HG02943 (cell line): ENCODE results near the gene BCL7A.

Experiments used
- ATAC-seq: cut with Tn5 transposase; IDR thresholded peaks from one replicate; pipeline ENCODE4 v1.9.1; 2021; ENCODE audit warnings: mild to moderate bottlenecking, low read depth, moderate library complexity; ENCODE audit not compliant: unreplicated experiment

The BCL7A gene

DNA sequence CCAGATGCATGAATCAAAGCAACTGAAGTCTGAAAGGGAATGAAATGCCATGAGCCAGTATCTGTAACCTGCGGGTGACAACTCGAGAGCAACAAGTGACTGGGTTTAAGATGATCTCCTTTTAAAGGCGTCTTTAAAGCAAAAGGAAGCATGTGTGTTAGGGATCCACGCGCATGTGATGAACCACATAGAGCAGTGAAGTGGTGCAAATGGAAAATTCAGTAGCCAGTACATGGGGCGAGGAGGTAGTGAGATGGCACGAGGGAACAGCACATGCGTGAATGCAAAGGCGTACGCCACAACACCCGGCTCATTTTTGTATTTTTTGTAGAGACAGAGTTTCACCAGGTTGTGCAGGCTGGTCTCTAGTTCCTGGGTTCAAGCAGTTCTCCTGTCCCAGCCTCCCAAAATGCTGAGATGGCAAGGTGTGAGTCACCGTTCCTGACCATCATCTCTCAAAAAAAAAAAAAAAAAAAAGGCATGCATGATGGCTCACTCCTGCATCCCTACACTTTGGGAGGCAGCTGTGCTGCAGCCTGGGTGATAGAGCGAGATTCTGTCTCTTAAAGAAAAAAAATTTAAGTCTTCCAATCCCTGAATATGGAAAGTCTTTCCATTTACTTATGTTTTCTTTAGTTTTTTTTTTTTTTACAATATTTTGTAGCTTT, 24.6 kb upstream of the BCL7A start:
- ATAC-seq: no peak

DNA sequence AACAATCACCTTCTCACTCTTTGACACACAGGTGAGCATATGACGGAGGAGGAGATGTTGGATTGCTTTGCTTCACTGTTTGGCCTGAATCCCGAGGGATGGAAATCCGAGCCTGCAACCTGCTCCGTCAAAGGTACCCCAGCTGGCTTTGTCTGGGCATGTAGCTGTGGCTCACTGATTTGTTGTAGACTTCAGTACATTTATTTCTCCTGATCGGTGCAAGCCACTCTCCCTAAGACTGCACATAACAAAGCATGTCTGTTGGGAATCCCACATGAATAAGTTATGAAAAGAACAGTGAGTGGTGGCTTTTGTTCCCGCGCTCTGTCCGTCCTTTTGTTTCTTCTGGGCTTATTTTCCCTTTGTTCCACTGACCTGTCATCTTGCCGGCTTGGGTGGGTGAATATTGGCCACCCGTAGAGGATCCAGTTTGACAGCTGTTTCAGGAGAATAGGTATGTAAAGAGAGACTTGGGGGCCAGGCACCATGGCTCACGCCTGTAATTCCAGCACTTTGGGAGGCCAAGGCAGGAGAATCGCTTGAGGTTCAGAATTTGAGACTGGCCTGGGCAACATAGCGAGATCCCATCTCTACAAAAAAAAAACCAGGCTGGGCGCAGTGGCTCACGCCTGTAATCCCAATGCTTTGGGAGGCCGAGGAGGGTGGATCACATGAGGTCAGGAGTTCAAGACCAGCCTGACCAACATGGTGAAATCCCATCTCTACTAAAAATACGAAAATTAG, 20.0 kb upstream of the BCL7A start:
- ATAC-seq: no peak

DNA sequence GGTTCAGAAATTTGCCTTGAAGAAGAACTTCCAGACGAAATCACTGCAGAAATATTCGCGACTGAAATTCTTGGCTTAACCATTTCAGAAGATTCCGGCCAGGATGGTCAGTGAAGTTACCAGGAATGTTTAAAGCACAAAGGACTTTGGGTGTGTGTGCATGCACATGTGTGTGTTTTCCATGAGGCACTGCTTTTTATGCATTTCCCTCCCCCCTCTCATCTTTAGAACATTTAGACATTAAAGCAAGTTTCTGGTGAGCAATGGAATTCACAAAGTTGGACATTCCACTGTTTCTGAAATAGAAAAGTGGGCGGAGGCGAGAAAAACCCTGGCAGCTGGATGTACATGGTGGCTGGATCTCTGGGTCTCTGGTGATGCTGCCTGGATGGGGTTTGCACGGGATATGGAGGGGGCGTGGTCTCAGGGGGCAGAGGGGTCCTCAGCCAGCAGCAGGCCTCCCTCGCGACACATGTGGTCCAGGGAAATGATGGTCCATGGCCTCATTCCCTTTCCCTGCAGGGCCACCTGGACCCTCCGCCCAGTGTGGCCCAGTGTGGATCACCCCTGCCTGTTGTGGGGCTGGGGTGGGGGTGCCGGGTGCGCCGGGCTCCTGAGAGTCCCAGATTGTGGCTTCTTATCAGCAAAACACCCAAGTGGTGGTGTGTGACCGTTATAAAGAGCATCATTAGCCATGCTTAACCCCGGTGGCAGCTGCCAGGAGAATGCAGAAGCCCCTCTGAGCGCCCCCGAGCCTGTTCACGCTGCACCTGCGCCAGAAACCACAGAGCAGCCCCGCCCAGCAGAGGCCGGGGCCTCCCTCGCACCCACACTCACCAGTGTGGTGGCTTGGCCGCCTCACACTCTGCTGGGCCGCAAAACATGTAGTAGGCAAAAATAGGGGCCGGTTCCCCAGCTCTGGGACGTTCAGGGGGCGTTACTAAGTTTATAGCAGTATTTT, 17.8 kb upstream of the BCL7A start:
- no peak for ATAC-seq

DNA sequence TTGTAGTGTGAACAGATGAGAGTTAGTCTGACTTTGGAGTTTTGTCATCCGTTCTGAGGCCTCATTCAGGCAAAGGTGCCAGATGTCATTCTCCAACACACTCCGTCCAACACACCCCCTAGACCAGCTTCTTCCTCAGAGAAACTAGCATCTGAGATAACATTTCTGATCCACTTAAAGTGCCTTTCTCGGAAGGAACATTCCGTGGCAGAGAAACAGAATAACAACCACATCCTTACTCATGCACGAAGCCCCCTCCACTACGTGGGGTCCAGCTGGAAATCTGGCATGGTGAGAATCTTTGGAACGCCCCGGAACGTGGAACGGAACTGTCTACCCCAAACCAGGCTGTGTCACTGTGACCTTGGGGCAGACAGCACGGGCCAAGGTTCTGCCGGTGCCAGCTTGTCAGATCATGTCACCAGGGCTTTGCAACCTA, 17.0 kb upstream of the BCL7A start:
- ATAC-seq: no peak

DNA sequence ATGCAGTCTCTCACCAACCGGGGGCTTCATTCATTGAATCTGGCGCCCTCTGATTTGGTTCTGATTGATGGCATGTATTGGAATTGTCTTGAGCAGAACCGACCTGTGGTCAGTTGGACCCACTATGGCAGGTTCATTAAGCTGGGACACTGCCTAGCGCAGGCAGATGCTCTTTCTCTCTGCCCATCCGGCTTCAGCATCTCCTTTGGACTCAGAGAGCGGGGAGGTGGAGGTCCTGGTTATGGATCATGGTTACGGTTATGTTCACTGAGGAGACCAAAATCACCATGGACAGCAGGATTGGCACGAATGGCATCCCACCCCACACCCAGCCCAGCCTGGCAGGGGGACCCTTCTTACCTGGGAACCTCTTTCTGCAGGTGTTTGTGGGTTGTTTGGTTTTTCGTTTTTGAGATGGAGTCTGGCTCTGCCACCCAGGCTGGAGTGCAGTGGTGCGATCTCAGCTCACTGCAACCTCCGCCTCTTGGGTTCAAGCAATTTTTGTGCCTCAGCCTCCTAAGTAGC, 16.4 kb upstream of the BCL7A start:
- ATAC-seq: no peak

DNA sequence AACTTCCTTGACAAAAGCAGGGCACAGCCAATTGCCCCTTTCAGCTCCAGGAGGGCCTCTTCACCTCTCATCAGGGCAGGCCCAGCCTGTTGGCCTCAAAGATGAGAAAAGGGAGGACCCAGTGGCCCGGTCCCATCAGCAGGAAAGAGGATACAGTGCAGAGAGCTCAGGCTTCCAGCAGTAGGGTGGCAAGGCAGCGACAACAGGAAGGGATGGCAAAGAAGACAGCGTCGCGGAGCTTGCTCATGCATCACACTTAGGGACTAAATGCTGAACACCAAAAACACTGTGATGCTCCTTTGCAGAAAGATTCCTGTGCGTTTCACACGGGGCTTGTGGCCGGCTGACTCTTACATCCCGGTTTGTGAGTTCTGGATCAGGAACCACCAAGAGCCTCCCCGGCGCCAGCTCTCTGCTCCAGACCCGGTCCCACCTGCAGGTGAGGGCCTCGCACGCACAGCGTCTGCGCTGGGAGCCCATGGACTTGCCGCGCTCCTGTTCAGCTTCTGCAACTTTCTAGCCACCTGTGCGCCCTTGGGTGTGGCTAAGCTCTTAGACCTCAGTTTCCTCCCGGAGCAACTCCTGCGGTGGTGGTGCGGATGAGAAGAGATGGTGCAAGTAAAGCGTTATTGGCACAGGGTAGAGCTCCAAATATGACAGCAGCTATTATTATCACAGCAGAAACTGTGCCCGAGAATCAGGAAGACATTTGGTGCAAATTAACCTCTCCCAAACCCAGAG, 15.3 kb upstream of the BCL7A start:
- no peak for ATAC-seq

DNA sequence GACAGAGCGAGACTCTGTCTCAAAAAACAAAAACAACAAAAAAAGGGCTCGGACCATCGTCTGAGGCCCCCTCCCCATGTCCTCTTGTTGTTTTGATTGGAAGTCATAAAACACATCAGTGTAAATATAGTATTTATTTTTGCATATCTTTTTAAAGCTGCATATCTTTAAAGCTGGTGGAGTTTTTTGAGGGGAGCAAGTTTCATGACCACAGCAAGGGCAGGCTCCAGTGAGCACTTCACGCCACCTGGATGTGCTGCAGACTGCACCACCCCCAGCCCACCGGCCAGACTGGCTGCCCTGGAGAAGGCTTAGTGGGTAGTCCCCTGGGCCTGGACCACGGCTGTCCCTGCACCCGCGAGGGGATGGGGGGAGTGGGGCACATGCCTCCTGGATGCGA, 11.9 kb upstream of the BCL7A start:
- ATAC-seq: no peak

DNA sequence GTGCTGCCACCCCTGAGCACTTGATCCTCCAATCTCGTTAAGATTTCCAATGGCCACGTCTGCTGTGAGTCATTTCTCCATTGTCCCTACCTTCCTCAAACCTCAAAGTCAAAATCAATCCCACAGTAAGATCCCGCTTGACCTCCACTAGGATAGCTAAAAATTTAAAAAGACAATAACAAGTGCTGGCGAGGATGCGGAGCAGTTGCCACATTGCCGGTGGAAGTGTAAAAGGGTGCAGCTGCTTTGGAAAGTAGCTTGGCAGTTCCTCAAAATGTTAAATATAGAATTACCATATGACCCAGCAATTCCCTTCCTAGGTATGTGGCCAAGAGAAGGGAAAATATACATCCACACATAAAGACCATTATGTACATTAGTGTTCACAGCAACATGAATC, 9.5 kb upstream of the BCL7A start:
- no peak for ATAC-seq

DNA sequence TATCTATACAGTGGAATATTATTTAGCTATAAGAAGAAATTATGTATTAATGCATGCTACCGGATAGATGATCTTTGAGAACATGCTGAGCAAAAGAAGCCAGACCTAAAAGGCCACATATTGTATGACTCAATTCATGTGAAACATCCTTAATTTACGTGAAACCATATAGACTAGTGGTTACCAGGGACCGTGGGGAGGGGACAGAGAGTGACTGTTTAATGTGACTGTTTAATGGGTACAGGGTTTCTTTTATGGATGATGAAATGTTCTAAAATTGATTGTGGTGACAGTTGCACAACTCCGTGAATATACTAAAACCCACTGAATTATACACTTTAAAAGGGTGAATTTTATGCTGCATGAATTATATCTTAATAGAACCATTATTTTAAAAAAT, 8.5 kb upstream of the BCL7A start:
- ATAC-seq: no peak

DNA sequence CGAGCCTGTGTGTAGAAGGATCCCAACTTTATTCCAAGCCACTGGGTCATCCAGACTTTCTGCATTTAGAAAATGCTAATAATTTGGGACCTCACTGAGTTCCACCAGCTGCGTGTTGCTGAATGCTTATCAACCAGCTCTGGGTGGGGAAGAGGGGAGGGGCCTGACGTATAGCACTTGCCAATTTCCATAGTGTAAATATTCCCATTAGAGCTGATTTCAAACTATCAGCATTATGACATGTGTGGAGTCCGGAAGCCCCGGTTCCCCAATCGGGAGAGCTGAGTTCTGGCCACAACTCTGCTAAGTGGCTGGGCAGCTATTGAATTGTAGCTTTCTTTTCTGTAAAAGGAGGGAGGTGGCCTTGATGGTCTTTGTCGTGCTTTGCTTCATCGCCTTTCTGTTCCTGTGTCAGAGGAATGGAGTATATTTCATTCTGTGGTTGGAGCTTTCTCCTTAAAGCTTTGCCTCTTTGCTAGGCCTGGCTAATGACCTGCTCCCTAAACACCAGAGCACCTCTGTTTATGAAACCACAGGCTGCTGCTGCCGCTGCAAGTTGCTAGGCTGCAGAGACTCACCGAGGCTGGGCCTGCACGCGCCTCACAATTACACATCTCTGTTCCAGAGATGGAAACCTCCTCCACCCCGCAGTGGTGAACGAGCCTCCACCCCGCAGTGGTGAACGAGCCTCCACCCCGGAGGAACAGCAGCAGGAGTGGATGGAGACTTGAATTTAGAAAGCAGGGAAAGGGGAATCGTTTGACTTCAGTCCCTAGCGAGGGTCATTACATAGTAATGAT, 7.7 kb upstream of the BCL7A start:
- ATAC-seq: no peak

DNA sequence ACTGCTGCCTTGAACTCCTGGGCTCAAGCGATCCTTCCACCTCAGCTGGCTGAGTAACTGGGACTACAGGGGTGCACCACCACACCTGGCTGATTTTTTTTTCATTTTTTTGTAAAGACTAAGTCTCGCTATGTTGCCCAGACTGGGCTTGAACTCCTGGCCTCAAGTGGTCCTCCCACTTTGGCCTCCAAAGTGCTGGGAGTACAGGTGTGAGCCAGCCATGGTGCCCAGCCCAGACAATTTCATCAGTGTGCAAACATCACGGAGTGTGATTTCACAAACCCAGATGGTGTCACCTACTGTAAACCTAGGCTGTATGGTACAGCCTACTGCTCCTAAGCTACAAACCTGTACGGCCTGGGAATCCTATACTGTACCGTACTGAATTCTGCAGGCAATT, 6.9 kb upstream of the BCL7A start:
- no peak for ATAC-seq

DNA sequence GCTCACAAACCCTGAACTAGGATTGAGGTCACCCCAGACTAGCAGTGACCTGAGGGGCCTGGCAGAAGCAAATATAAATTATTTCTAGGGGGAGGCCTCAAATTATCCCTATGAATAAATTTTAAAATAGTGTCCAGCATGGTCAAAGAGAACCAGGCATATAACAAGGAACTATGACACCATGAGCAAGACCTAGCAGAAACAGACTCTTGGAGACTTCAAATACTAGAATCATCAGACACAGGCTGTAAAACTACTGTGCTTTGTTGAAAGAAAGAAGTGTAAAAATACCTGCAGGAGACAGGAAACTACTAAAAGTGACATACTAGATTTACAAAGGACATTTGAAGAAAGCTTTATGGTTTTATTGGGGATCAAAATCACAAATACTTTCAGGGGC, 3.2 kb upstream of the BCL7A start:
- no peak for ATAC-seq

DNA sequence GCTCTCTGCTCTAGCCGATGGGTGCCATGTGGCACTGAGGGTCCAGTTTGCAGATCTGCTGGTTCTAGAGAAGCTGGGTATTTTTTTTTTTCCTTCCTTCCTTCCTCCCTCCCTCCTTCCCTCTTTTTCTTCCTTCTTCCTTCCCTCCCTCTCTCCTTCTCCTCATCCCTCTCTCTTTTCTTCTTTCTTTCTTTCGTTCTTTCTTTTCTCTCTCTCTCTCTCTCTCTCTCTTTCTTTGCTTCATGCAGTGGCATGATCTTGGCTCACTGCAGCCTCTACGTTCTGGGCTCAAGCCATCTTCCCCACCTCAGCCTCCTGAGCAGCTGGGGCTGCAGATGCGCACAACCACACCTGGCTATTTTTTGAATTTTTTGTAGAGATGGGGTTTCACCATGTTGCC, 2.7 kb upstream of the BCL7A start:
- no peak for ATAC-seq

DNA sequence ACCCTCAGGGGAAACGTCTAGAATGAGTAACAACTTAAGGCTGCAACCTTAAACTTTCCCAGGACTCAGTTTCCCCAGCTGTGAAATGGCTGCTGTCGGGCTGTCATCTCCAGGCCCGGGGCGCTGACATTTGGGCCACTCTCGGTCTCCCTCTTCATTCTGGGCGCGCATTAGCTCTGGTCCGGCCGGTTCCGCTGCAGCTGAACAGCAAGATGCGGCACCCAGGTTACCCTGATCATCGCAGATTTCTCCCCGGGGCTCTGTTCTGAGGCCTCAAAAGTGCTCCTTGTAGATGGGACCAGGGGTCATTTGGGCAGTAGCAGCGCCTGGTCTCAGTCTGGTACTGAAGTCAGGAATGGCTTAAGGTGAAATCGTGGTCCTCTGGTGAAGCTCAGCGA, 890 bp upstream of the BCL7A start:
- no peak for ATAC-seq

DNA sequence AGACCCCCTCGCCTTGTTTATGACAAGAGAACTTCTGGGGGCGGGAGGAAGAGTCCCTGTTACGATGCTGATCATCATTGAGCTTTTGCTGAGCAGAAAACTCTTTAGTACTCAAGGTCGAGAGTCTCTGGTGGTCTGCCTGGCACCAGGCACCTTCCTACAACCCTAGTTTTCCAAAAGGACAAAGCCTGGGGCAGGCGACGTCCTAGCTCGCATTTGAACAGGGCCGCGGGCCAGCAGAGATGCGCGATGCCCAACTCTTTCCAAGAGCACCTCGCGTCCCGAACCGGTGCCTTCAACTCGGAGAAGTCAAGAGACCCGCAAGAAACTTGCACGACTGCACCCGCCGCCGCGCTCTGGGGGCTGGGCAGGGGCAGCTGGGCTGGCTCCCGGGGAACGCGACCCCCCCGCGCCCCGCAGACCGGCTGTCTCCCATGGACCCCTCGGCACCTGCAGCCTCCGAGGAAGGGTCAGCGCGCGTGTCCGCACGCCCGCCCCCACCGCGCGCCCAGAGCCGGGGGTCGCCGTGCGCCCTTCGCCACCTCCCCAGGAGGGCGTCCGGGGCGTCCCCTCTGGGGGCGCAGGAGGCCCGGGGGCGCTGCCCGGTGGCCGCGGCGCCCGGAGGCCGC, 377 bp upstream of the BCL7A start:
- ATAC-seq: no peak

DNA sequence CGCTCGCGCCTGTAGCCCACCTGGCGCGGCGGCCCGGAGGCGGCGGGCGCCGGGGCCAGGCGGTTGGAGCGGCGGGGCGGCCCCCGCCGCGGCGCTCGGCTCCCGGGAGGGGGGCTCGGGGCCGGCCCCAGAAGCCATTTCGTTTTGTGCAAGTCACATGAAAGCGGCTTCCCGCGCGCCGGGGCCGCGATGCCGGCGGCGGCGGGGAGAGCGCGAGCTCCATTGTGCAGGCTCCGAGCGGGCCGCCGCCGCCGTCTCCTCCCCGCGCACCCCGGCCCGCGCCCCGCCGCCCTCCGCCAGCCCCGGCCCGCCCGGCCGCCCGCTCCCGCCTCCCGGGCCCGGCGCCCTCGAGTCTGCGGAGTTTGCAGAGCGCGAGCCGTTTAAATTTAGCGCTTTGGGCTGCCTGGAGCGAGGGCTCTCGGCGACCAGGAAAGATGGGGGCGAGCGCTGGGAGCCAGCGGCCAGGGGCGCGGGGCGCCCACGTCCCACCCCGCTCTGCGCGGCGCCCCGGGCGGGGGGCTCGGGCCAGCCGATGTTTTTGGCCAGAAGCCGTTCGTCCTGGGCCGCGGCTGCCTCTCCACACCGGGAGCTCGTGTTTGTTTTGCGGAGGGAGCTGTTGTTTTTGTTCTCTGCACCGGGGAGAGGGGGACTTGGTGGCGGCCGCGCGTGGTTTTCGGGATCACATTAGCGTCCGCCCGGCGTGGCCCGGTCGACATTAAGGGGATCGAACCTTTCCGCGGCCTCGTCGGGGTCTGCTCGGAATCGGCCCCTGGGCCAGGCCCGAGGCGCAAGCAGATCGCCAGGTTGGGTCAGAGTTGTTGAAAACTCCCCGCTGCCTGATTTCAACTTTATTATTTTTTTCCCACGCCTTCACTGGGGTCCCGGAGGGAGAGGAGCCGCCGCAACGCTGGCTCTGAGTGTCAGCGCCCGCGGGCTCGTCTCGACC, 982 bp downstream of the BCL7A start:
- ATAC-seq: no peak

DNA sequence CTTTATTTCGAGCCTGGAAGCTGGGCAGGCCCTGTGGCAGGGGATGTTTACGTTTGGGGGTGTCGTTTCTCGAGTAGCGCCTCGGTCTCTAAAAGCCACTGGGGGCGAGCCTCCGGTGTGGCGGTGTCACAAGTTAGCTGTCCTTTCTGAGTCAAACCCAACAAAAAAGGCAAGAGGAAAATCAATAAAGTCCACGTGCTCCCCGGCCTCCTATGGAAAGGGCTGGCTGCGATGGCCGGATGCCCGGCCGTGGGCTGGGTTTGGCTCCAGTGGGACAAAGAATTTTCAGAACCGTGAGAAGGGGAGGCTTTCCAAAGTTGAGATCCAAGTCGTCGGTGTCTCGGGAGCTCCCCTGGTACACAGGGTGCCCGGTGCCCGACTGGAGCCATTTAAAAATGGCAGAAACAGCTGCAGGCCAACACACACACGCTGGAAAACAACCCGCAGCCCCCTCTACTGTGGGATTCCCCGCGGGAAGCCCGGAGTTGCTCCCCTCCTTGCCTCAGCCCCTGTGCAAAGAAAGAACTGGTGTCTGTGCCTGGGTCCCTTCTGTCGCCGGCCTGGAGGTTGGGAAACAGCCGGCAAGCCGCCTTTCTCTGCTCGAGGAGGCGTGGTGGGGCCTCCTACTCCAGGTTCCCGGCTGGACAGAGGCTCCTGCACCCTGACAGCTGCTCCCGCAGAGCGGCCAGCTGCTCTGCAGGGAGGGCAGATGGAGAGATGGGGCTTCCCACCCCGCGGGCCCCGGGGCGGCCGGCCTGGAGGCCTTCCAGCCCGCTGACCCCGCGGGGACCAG, 1.9 kb downstream of the BCL7A start:
- no peak for ATAC-seq
